GM12873 (cell line): Measurements from ENCODE around the gene PRICKLE1.

Experiments
- TF ChIP-seq, protein P1 (sequence below): IDR thresholded peaks from 2 replicates; pipeline ENCODE4 v1.5.1; 2012; ENCODE audit warnings: low read depth, mild to moderate bottlenecking, moderate library complexity, low read length, control low read depth; ENCODE audit not compliant: insufficient read depth; ENCODE audit errors: missing control alignments

The PRICKLE1 gene

DNA sequence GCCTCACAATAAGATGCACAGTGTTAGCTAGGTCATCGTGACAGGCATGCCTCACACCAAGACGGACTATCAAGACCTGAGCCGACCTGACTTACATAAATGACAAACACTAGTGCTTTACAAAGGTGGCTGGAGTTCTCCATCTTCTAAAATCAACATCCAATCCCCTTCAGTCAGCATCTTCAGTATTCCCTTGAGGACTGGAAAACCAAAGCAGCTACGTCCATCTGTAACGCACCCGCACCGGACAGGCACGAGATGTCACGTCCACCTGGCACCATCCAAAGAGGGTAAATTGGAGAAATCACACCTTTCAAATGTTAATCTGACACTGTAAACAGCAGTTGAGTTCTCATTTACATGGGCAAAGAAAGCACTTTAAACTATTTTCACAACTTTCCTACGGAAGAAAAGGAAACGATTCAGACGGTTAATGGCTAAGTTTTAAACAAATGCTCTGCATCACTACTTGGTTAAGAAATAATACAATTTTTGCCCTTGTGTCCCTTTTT lies 130.2 kb downstream of the PRICKLE1 start:
- TF ChIP-seq, protein P1, sequence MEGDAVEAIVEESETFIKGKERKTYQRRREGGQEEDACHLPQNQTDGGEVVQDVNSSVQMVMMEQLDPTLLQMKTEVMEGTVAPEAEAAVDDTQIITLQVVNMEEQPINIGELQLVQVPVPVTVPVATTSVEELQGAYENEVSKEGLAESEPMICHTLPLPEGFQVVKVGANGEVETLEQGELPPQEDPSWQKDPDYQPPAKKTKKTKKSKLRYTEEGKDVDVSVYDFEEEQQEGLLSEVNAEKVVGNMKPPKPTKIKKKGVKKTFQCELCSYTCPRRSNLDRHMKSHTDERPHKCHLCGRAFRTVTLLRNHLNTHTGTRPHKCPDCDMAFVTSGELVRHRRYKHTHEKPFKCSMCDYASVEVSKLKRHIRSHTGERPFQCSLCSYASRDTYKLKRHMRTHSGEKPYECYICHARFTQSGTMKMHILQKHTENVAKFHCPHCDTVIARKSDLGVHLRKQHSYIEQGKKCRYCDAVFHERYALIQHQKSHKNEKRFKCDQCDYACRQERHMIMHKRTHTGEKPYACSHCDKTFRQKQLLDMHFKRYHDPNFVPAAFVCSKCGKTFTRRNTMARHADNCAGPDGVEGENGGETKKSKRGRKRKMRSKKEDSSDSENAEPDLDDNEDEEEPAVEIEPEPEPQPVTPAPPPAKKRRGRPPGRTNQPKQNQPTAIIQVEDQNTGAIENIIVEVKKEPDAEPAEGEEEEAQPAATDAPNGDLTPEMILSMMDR, result no peak

DNA sequence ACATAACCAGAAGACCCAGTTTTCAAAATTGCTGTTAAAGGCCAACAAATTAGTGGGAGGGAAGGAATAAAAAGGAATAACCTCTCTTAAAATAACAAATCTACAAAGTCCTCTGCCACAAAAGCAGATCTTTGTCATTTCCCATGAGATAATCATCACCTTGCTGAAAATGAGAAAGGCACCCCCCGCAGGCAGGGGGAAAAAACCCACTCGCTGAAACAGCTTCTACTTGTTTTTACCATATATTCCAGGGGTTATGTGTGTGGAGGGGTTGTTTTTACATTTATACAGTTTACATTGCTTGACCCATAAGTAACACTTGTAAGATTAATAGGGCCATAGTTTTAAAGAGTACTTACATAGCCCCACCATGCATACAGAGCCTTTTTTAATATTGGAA lies 131.0 kb downstream of the PRICKLE1 start:
- TF ChIP-seq, protein P1, result no peak

DNA sequence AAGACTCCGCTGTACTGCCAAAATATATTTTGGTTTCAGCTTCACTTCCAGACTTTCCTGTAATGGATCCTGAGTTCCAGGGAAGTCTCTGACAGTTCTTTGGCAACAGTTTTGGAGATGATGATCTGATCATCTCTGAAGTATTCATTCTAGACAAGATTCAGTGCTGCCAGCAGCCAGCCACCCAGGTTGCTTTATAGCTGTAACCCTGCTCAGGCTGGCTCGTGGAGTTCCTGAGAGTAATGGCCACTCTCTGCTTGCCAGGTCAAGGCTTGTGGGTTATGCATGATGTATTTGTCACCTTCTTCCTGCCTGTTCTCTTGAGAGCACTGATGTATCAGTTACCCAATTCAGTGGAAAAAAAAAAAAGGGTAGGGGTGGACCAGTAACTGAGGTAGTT lies 139.3 kb downstream of the PRICKLE1 start:
- TF ChIP-seq, protein P1, result no peak

DNA sequence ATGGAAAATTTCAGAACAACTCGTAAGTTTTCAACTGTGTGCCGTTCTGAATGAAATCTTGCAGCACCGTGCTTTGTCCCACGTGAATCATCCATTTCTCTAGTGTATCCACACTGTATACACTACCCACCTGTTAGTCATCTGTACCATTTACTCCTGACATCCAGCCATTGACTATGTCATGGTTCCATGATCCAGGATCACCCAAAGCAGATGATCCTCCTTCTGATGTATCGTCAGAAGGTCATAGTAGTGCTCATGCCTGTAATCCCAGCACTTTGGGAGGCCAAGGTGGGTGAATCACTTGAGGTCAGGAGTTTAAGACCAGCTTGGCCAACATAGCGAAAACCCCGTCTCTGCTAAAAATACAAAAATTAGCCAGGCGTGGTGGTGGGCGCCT lies 140.7 kb downstream of the PRICKLE1 start:
- TF ChIP-seq, protein P1, result no peak

DNA sequence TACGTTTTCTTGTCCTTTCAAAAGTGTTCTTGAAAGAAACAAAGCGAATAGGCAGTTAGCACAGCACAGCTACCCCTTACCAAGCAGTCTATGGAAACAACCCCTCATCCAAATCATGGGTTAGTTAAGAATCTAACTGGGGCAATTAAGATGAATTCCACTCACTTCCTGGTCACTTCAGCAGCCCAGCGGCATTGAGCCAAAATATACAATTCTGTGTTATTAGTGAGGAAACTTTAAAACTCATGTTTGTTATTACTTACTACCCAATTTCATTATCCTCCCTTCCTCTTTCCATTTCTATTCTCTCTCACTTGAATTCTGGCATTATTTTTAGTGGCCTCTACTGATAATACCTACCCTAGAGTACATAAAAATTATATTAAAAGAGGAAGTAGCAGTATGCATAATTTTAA lies 142.2 kb downstream of the PRICKLE1 start:
- TF ChIP-seq, protein P1, result no peak

DNA sequence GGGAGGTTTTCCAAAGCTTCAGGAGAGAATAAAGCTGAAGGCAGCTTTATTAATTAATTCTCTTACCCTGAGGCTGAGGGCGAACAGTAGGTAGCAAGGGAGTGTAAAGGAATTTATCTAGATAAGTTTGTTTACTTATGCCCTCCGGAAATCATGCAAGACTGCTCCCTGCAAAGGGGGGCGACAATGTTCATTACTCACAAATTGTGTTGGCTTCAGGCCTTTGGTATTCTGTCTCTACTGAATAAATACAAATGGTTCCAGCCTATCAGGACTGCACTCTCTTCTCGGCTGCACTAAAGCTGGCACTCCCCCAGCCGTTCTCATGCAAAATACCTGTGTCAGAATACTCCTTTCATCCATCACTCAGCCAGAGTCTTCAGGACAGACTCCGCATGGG lies 142.8 kb downstream of the PRICKLE1 start:
- TF ChIP-seq, protein P1, result no peak

DNA sequence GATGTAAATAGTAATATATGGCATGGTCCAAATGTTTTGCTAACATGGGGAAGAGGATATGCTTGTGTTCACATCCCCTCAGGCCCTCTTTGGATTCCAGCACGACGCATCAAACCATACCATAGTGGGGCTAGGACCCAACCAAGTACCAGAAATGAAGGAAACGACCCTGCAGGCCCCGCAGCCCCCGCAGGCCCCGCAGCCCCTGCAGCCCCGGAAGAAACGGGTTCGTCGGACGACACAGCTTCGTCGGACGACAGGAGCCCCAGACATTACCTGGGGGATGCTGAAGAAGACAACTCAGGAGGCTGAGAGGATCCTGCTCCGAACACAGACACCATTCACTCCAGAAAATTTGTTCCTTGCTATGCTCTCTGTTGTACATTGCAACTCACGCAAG lies 143.7 kb downstream of the PRICKLE1 start:
- TF ChIP-seq, protein P1, result no peak
